Right lobe of liver (tissue), 6 donors: ENCODE measurements around the gene MUCL3. TPM values are rescaled to one million over a fixed set of nuclear protein-coding genes. Genes with fewer than 3 reads are reported as not detected.

Experiments
- ATAC-seq, 4 donors: fragments of 200-7000 bp; cut with Tn5 transposase; one replicate each; pipeline ENCODE4 v1.9.1; 2020; ENCODE audit warnings: mild to moderate bottlenecking in 4 of 4, moderate library complexity in 4 of 4
- DNase-seq, 3 donors: peaks; one replicate each; pipeline ENCODE4 v3.0.0-alpha.2; 2020
- H3K27ac ChIP-seq, 3 donors: fragments of 200-600 bp; one replicate each; pipeline ENCODE4 v1.8.0; 2022
- H3K27me3 ChIP-seq, 2 donors: fragments of 200-600 bp; one replicate each; pipeline ENCODE4 v1.8.0; 2022
- H3K36me3 ChIP-seq, 4 donors: fragments of 200-600 bp; sonication (generic) in 1 of 4; one replicate each; pipeline versions ENCODE4 v1.5.1 to v1.8.0; 2017 to 2022; ENCODE audit warnings: control low read depth in 1 of 4
- H3K4me1 ChIP-seq, 4 donors: fragments of 200-600 bp; sonication (generic) in 1 of 4; one replicate each; pipeline versions ENCODE4 v1.5.1 to v1.8.0; 2017 to 2022; ENCODE audit warnings: control low read depth in 1 of 4
- H3K4me3 ChIP-seq, 3 donors: fragments of 200-600 bp; one replicate each; pipeline ENCODE4 v1.8.0; 2022
- H3K9me3 ChIP-seq, 4 donors: fragments of 200-600 bp; sonication (generic) in 1 of 4; one replicate each; pipeline versions ENCODE4 v1.5.1 to v1.8.0; 2017 to 2022; ENCODE audit warnings: control low read depth in 1 of 4
- CTCF ChIP-seq, 4 donors: fragments of 200-600 bp in 3 of 4; fragments of 450-650 bp in 1 of 4; IDR thresholded peaks; one replicate each; pipeline versions ENCODE4 v1.5.1 to v1.8.0; 2016 to 2022; ENCODE audit warnings: antibody characterized with exemption in 4 of 4, mild to moderate bottlenecking in 2 of 4
- POLR2A ChIP-seq: fragments of 450-650 bp; IDR thresholded peaks from one replicate; pipeline ENCODE4 v1.6.1; 2017; ENCODE audit warnings: antibody characterized with exemption, mild to moderate bottlenecking
- WGBS: methylation state at CpG from one replicate; pipeline ENCODE4 v1.1.6; 2018; ENCODE audit warnings: low coverage, low lambda C conversion rate; ENCODE audit not compliant: insufficient coverage; ENCODE audit errors: missing lambda C conversion rate; 5-methylcytosine and 5-hydroxymethylcytosine counted together
- intact Hi-C, 2 donors: fragments of 100-400 bp; cut with DNase I; formaldehyde crosslinking; loops; one replicate each; pipeline versions ENCODE4 v1.11.2 to v1.14.1; 2022
- total RNA-seq, 6 experiments: library from RNA; depleted of rRNA in 2 of 6; stranded (reverse); fragments of >200 nt in 2 of 6; fragmentation: NEBNext Ultra II Directional in 3 of 6; extraction: Animal tissue kit (Norgen Biotek cat#: 25700) in 3 of 6; gene quantifications; one replicate each; pipeline versions ENCODE4 v1.1.0 to v1.2.4, GENCODE V29; 2016 to 2023
- donor health status: DM: no; HTN: yes; CAD: no.
- donor health status: DM: no; HTN: no; CAD: no.
- donor health status: DM: no; HTN: no; CAD: no.
- donor health status: DM: no; HTN: yes; CAD: no.
- donor health status: DM: no; HTN: yes; CAD: no.

MUCL3 gene
- total RNA-seq, 6 experiments from 2014 or later: not detected

- Histone ChIP-seq H3K36me3 (no peaks in the 10 kb centered on the region), H3K27me3 (no peaks in the 10 kb centered on the region), H3K4me1 (no peaks in the 10 kb centered on the region), H3K9me3 (no peaks in the 10 kb centered on the region), H3K27ac (no peak overlapping the region), H3K4me3 (no peak overlapping the region)
- TF ChIP-seq POLR2A (no peak), CTCF (IDR thresholded peaks at IDR 0.05) (no peak)
- ATAC-seq: no peak
- 74% methylated on average over 3 of the region's 5 CpGs for WGBS
- intact Hi-C loops: no loop called here
- DNase-seq: no peak
These were observed 4.5 kb downstream of the MUCL3 start for GRCh38 chr6:30945281-30945680.

- TF ChIP-seq CTCF (IDR thresholded peaks at IDR 0.05) (no peak), POLR2A (no peak)
- H3K27ac ChIP-seq: no peak overlapping the region
- DNase-seq (no peak), ATAC-seq (peak in 1 of 4 donors; percentile 14)
- H3K4me1 ChIP-seq: no peaks in the 10 kb centered on the region
- no peaks in the 10 kb centered on the region for H3K9me3 ChIP-seq
- H3K36me3 ChIP-seq: no peaks in the 10 kb centered on the region
- intact Hi-C loops: no loop called here
- no peak overlapping the region for H3K4me3 ChIP-seq
- 28% methylated on average over 4 of the region's 4 CpGs for WGBS
- no peaks in the 10 kb centered on the region for H3K27me3 ChIP-seq
These were observed 6.5 kb downstream of the MUCL3 start for GRCh38 chr6:30947231-30947630.

GRCh38 chr6:30948811-30949210 is 8.0 kb downstream of the MUCL3 start:
- ATAC-seq (no peak), DNase-seq (no peak)
- Histone ChIP-seq H3K4me3 (no peak overlapping the region), H3K4me1 (no peaks in the 10 kb centered on the region), H3K27ac (no peak overlapping the region), H3K27me3 (no peaks in the 10 kb centered on the region), H3K9me3 (no peaks in the 10 kb centered on the region), H3K36me3 (no peaks in the 10 kb centered on the region)
- 81% methylated on average over 6 of the region's 6 CpGs for WGBS
- TF ChIP-seq POLR2A (no peak), CTCF (IDR thresholded peaks at IDR 0.05) (no peak)
- intact Hi-C loops: no loop called here

- intact Hi-C loops: no loop called here
- TF ChIP-seq POLR2A (no peak), CTCF (IDR thresholded peaks at IDR 0.05) (no peak)
- Histone ChIP-seq H3K27ac (no peak overlapping the region), H3K36me3 (no peaks in the 10 kb centered on the region), H3K9me3 (no peaks in the 10 kb centered on the region), H3K4me1 (peaks cover 0 to 7% (median 0%) of the 10 kb centered on the region in 4 donors), H3K4me3 (no peak overlapping the region), H3K27me3 (peaks cover 0 to 8% of the 10 kb centered on the region in 2 donors)
- WGBS: 51% methylated on average over 5 of the region's 5 CpGs
- ATAC-seq (no peak), DNase-seq (no peak)
These were observed 11.2 kb downstream of the MUCL3 start for GRCh38 chr6:30951907-30952469.
